ENCODE results near the gene CDT1. TPM values are rescaled to one million over a fixed set of nuclear protein-coding genes. Genes with fewer than 3 reads are reported as not detected.

CDT1 gene
- total and polyA plus RNA-seq, 10 of the 15 experiments (the other 5 are each of a cell fraction or from before 2014, with no cell fraction given) = 0.50 to 87.6 (median 8.8) TPM

DNA sequence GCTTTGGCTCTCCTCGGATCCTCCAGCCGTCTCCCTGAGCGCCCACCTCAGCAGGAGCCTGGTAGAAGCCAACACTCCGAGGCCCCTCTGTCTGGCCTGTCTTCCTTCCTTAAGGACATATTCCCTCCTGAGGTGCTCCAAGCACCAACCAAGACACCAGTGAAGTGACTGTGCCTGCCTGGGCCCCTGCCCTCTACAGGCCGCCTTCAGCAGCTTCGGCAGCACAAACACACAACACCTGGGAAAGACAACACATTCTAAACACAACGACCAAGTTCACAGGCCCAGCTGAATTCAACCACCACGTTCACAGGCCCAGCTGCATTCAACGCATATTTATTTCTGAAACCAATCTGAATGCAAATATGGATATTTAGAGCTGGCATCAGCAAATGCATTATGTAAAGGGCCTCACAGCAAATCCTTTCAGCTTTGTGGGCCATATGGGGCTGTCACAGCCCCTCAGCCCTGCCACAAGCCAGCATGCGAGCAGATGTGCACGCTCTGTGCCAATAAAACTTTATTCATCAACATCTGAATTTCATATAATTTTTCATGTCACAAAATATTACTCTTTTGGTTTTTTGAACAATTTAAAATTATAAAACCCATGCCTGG, 40.9 kb downstream of the CDT1 start:
- intact Hi-C loops (cut with micrococcal nuclease; ENCODE audit: unreplicated experiment) (no loop called here), in situ Hi-C loops (cut with MboI) (no loop called here)
- H3K36me3 ChIP-seq (ENCODE audit: control insufficient read depth in 2 of 2, insufficient read depth in 2 of 2, low read length in 1 of 2) = no peaks in the 10 kb centered on the region; a peak in 1 of 4 replicates
- no peak overlapping the region for H3K27ac ChIP-seq (ENCODE audit: control insufficient read depth, insufficient read depth)
- CTCF ChIA-PET = no interaction called here
- H3K79me2 ChIP-seq (ENCODE audit: control insufficient read depth, insufficient read depth, low read length) = no peaks in the 10 kb centered on the region
- H3K27me3 ChIP-seq (replicated peaks in 1 of 2; ENCODE audit: control insufficient read depth in 2 of 2, insufficient read depth in 2 of 2, low read length in 1 of 2) = no peaks in the 10 kb centered on the region
- TF ChIP-seq, protein P1, sequence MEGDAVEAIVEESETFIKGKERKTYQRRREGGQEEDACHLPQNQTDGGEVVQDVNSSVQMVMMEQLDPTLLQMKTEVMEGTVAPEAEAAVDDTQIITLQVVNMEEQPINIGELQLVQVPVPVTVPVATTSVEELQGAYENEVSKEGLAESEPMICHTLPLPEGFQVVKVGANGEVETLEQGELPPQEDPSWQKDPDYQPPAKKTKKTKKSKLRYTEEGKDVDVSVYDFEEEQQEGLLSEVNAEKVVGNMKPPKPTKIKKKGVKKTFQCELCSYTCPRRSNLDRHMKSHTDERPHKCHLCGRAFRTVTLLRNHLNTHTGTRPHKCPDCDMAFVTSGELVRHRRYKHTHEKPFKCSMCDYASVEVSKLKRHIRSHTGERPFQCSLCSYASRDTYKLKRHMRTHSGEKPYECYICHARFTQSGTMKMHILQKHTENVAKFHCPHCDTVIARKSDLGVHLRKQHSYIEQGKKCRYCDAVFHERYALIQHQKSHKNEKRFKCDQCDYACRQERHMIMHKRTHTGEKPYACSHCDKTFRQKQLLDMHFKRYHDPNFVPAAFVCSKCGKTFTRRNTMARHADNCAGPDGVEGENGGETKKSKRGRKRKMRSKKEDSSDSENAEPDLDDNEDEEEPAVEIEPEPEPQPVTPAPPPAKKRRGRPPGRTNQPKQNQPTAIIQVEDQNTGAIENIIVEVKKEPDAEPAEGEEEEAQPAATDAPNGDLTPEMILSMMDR (IDR thresholded peaks at IDR 0.05 in 2 of 3, conservative IDR thresholded peaks at IDR 0.05 in 1 of 3; ENCODE audit: control insufficient read depth in 2 of 3, extremely low read depth in 1 of 3, insufficient read depth in 1 of 3, low read depth in 3 of 3, low read length in 3 of 3) = peak; percentile 9 to 16 (median 14); a peak in 1 of 6 replicates
- TF ChIP-seq, protein P2, sequence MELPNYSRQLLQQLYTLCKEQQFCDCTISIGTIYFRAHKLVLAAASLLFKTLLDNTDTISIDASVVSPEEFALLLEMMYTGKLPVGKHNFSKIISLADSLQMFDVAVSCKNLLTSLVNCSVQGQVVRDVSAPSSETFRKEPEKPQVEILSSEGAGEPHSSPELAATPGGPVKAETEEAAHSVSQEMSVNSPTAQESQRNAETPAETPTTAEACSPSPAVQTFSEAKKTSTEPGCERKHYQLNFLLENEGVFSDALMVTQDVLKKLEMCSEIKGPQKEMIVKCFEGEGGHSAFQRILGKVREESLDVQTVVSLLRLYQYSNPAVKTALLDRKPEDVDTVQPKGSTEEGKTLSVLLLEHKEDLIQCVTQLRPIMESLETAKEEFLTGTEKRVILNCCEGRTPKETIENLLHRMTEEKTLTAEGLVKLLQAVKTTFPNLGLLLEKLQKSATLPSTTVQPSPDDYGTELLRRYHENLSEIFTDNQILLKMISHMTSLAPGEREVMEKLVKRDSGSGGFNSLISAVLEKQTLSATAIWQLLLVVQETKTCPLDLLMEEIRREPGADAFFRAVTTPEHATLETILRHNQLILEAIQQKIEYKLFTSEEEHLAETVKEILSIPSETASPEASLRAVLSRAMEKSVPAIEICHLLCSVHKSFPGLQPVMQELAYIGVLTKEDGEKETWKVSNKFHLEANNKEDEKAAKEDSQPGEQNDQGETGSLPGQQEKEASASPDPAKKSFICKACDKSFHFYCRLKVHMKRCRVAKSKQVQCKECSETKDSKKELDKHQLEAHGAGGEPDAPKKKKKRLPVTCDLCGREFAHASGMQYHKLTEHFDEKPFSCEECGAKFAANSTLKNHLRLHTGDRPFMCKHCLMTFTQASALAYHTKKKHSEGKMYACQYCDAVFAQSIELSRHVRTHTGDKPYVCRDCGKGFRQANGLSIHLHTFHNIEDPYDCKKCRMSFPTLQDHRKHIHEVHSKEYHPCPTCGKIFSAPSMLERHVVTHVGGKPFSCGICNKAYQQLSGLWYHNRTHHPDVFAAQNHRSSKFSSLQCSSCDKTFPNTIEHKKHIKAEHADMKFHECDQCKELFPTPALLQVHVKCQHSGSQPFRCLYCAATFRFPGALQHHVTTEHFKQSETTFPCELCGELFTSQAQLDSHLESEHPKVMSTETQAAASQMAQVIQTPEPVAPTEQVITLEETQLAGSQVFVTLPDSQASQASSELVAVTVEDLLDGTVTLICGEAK (IDR thresholded peaks at IDR 0.05; ENCODE audit: borderline replicate concordance) = peak; percentile 65
- no peak for TF ChIP-seq CHD2 (IDR thresholded peaks at IDR 0.05; ENCODE audit: borderline replicate concordance, low read depth, low read length)
- no peak for TF ChIP-seq FOXM1 (IDR thresholded peaks at IDR 0.05; ENCODE audit: low read depth, low read length)
- TF ChIP-seq FOS (IDR thresholded peaks at IDR 0.05; ENCODE audit: borderline replicate concordance, extremely low read depth, insufficient read length) = no peak
- 50% methylated on average over 11 of the region's 11 CpGs for WGBS (ENCODE audit: insufficient coverage, insufficient replicate concordance, low lambda C conversion rate, missing lambda C conversion rate)
- RAD21 ChIA-PET (ENCODE audit: unreplicated experiment) = no interaction called here
- H4K20me1 ChIP-seq (ENCODE audit: control insufficient read depth, insufficient read depth) = no peaks in the 10 kb centered on the region
- H3K4me3 ChIP-seq = no peak overlapping the region
- H3K4me1 ChIP-seq (ENCODE audit: control insufficient read depth, insufficient read depth, low read length) = no peaks in the 10 kb centered on the region
- H3K9me3 ChIP-seq (replicated peaks; ENCODE audit: control insufficient read depth, insufficient read depth, low read length) = no peaks in the 10 kb centered on the region
- H3K4me2 ChIP-seq (ENCODE audit: control insufficient read depth, insufficient read depth) = no peak overlapping the region
- peak; percentile 63 for ATAC-seq
- DNase-seq (ENCODE audit: low read depth, low spot score) = no peak
- FAIRE-seq = no peak
- SMC1A ChIA-PET (ENCODE audit: uncharacterized antibody, unreplicated experiment) = no interaction called here
- H2AFZ ChIP-seq (ENCODE audit: control insufficient read depth, low read depth, low read length) = no peak overlapping the region
- POLR2A ChIA-PET = interaction anchor here (0.5 kb wide), 1 partner anchor 945 kb away, joined by 4 read pairs; no protein-coding TSS in a partner anchor
- H3K9ac ChIP-seq (ENCODE audit: control insufficient read depth, insufficient read depth, low read length) = no peak overlapping the region
- BruUV-seq (replicated peaks) = no TSS peak
